Vagina (tissue), 2 donors: Measurements from ENCODE around the gene HOXB5. TPM values are rescaled to one million over a fixed set of nuclear protein-coding genes. Genes with fewer than 3 reads are reported as not detected.

Experiments
- DNase-seq, 2 donors: peaks; one replicate each; pipeline ENCODE4 v3.0.0-alpha.2; 2017; ENCODE audit errors: extremely low spot score in 2 of 2
- H3K27ac ChIP-seq: fragments of 200-600 bp; sonication (generic); one replicate; pipeline ENCODE4 v1.5.1; 2019
- H3K27me3 ChIP-seq: fragments of 200-600 bp; sonication (generic); one replicate; pipeline ENCODE4 v1.5.1; 2019
- H3K36me3 ChIP-seq, 2 donors: fragments of 200-600 bp; sonication (generic); one replicate each; pipeline ENCODE4 v1.5.1; 2017 to 2019
- H3K4me1 ChIP-seq: fragments of 200-600 bp; sonication (generic); one replicate; pipeline ENCODE4 v1.5.1; 2019
- H3K4me3 ChIP-seq, 2 donors: fragments of 200-600 bp; sonication (generic); 1 replicate in 1 of 2; 2 replicates in 1 of 2; pipeline ENCODE4 v1.5.1; 2016 to 2019
- H3K9me3 ChIP-seq: fragments of 200-600 bp; sonication (generic); one replicate; pipeline ENCODE4 v1.5.1; 2019
- CTCF ChIP-seq, 3 experiments: fragments of 450-650 bp in 2 of 3; fragments of 200-600 bp in 1 of 3; sonication (generic) in 1 of 3; IDR thresholded peaks; one replicate each; pipeline ENCODE4 v1.5.1; 2017 to 2019; ENCODE audit warnings: antibody characterized with exemption in 3 of 3, mild to moderate bottlenecking in 2 of 3, moderate library complexity in 2 of 3
- POLR2A ChIP-seq, 2 donors: fragments of 450-650 bp; IDR thresholded peaks; one replicate each; pipeline ENCODE4 v1.6.1; 2017; ENCODE audit warnings: antibody characterized with exemption in 2 of 2, mild to moderate bottlenecking in 2 of 2, moderate library complexity in 2 of 2
- POLR2AphosphoS5 ChIP-seq, 2 donors: sonication (generic); formaldehyde crosslinking; IDR thresholded peaks; one replicate each; pipeline ENCODE4 v1.9.0; 2017; ENCODE audit warnings: antibody characterized with exemption in 2 of 2, mild to moderate bottlenecking in 2 of 2, low read depth in 1 of 2; ENCODE audit not compliant: insufficient read depth in 1 of 2
- intact Hi-C: fragments of 100-400 bp; cut with DNase I; formaldehyde crosslinking; loops from one replicate; pipeline ENCODE4 v1.15.1; 2023
- microRNA counts, 2 donors: library from miRNA; unstranded; fragments of <30 nt; microRNA quantifications; one replicate each; lab custom pipeline; 2016 to 2017
- microRNA-seq: library from miRNA; unstranded; fragments of <30 nt; microRNA quantifications from one replicate; pipeline ENCODE4, GENCODE V29; 2017; ENCODE audit warnings: borderline number of aligned reads, borderline replicate concordance
- small RNA-seq: library from RNA; depleted of rRNA; stranded (forward); fragments of <200 nt; gene quantifications from one replicate; pipeline ENCODE3, GENCODE V24; 2016
- total RNA-seq: library from RNA; depleted of rRNA; stranded (reverse); fragments of >200 nt; gene quantifications from one replicate; pipeline ENCODE4 v1.2.3, GENCODE V29; 2016

Gene HOXB5
- total RNA-seq, 1 donor from 2014 or later = 0.74 TPM

- H3K36me3 ChIP-seq = no peaks in the 10 kb centered on the region
- intact Hi-C loops = loop anchor here (2.0 kb wide), 1 partner anchor 34 kb away; no protein-coding TSS in a partner anchor
- no peaks in the 10 kb centered on the region for H3K9me3 ChIP-seq
- peak overlapping the region; percentile 65 to 71 for H3K4me3 ChIP-seq
- TF ChIP-seq POLR2AphosphoS5 (IDR thresholded peaks at IDR 0.05; ENCODE audit: insufficient read depth in 1 of 2, low read depth in 1 of 2) (no peak), CTCF (IDR thresholded peaks at IDR 0.05) (no peak), POLR2A (IDR thresholded peaks at IDR 0.05) (no peak)
- no peaks in the 10 kb centered on the region for H3K27me3 ChIP-seq
- DNase-seq = no peak
- H3K4me1 ChIP-seq = peaks cover 45% of the 10 kb centered on the region
- peak overlapping the region; percentile 95 for H3K27ac ChIP-seq
These were observed 50.9 kb downstream of the HOXB5 start for GRCh38 chr17:48542698-48543106.

GRCh38 chr17:48542114-48542656 lies 51.4 kb downstream of the HOXB5 start:
- intact Hi-C loops = loop anchor here (2.0 kb wide), 1 partner anchor 35 kb away; no protein-coding TSS in a partner anchor
- no peaks in the 10 kb centered on the region for H3K27me3 ChIP-seq
- DNase-seq = no peak

GRCh38 chr17:48541577-48542113 lies 51.9 kb downstream of the HOXB5 start:
- H3K4me3 ChIP-seq = peak overlapping the region; percentile 65 to 71
- H3K27me3 ChIP-seq = no peaks in the 10 kb centered on the region
- intact Hi-C loops = loop anchor here (2.0 kb wide), 1 partner anchor 35 kb away; no protein-coding TSS in a partner anchor
- DNase-seq = no peak
- no peak for TF ChIP-seq CTCF (IDR thresholded peaks at IDR 0.05)
- TF ChIP-seq POLR2A (IDR thresholded peaks at IDR 0.05) = no peak
- peak in 1 of 2 donors; percentile 47 for TF ChIP-seq POLR2AphosphoS5 (IDR thresholded peaks at IDR 0.05; ENCODE audit: insufficient read depth in 1 of 2, low read depth in 1 of 2)
- peak overlapping the region; percentile 95 for H3K27ac ChIP-seq
- peaks cover 35% of the 10 kb centered on the region for H3K4me1 ChIP-seq
- no peaks in the 10 kb centered on the region for H3K9me3 ChIP-seq
- H3K36me3 ChIP-seq = no peaks in the 10 kb centered on the region

More at GRCh38 chr17:48542114-48542656, 51.4 kb downstream of the HOXB5 start:
- Histone ChIP-seq H3K9me3 (no peaks in the 10 kb centered on the region), H3K27ac (peak overlapping the region; percentile 95), H3K36me3 (no peaks in the 10 kb centered on the region), H3K4me1 (peaks cover 40% of the 10 kb centered on the region), H3K4me3 (peak overlapping the region; percentile 65 to 71)
- TF ChIP-seq POLR2AphosphoS5 (IDR thresholded peaks at IDR 0.05; ENCODE audit: insufficient read depth in 1 of 2, low read depth in 1 of 2) = no peak
- no peak for TF ChIP-seq POLR2A (IDR thresholded peaks at IDR 0.05)
- TF ChIP-seq CTCF (IDR thresholded peaks at IDR 0.05) = no peak

MicroRNA genes within 50 kb of the gene (microRNA counts, 767-probe panel; counts per million panel counts)
- 4,868 to 5,091 counts per million in 2 donors for microRNA hsa-miR-10a-5p (lab: Ali Mortazavi, UCI)

Small RNAs within 50 kb of the gene (microRNA-seq; reads per million reads assigned to microRNA genes)
- 1.9 reads per million for gene MIR196A1

Small RNAs within 50 kb of the gene (small RNA-seq; reads per million reads assigned to genes)
- 0.52 reads per million for gene MIR196A1

Other genes with a start within 250 kb of the HOXB5 start
- 5.6 TPM for gene SKAP1, start 163.6 kb downstream of the HOXB5 start, total RNA-seq
- not detected for gene HOXB1, start 62.8 kb downstream of the HOXB5 start, total RNA-seq
- 14.2 TPM for gene HOXB2, start 48.7 kb downstream of the HOXB5 start, total RNA-seq
- gene HOXB4, start 15.4 kb downstream of the HOXB5 start, total RNA-seq = 1.5 TPM
- 17.7 TPM for gene HOXB3, start 3.5 kb downstream of the HOXB5 start, total RNA-seq
- 1.2 TPM for gene HOXB6, start 11.2 kb upstream of the HOXB5 start, total RNA-seq
- 3.2 TPM for gene HOXB7, start 17.2 kb upstream of the HOXB5 start, total RNA-seq
- not detected for gene HOXB8, start 21.5 kb upstream of the HOXB5 start, total RNA-seq
- gene HOXB9, start 32.6 kb upstream of the HOXB5 start, total RNA-seq = not detected
- 9.6 TPM for gene PRAC1, start 128.7 kb upstream of the HOXB5 start, total RNA-seq
- gene PRAC2, start 129.4 kb upstream of the HOXB5 start, total RNA-seq = not detected
- gene HOXB13, start 135.0 kb upstream of the HOXB5 start, total RNA-seq = 5.4 TPM
- 0.49 TPM for gene TTLL6, start 223.4 kb upstream of the HOXB5 start, total RNA-seq
- gene CALCOCO2, start 237.3 kb upstream of the HOXB5 start, total RNA-seq = 140 TPM